Bladder microvascular endothelial cell (primary cell): ENCODE results near the gene CDYL. TPM values are rescaled to one million over a fixed set of nuclear protein-coding genes. Genes with fewer than 3 reads are reported as not detected.

Source experiments
- total RNA-seq: library from RNA; depleted of rRNA; stranded (reverse); fragments of >200 nt; gene quantifications from 2 replicates; pipeline ENCODE4 v1.2.3, GENCODE V29; 2014

CDYL gene, protein sequence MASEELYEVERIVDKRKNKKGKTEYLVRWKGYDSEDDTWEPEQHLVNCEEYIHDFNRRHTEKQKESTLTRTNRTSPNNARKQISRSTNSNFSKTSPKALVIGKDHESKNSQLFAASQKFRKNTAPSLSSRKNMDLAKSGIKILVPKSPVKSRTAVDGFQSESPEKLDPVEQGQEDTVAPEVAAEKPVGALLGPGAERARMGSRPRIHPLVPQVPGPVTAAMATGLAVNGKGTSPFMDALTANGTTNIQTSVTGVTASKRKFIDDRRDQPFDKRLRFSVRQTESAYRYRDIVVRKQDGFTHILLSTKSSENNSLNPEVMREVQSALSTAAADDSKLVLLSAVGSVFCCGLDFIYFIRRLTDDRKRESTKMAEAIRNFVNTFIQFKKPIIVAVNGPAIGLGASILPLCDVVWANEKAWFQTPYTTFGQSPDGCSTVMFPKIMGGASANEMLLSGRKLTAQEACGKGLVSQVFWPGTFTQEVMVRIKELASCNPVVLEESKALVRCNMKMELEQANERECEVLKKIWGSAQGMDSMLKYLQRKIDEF
- 27.4 and 42.9 TPM in 2 replicates for total RNA-seq

DNA sequence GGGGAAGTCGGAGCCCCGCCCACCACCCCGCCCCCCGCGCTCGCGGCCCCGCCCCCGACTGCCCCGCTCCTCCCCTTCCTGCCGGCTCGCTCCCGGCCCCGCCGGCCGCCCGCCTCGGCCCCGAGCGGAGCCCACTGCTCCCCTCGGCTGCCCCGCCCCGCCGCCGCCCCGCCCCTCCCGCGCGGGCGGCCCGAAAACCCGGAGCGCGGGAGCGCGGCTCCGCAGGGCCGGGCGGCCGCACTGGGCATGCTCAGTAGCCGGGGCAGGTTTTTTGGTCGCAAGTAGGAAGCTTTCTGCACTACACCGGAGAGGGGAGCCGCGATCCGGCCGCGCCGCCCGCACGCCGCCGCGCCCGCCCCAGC lies at the start of gene CDYL:
Gene CDYL (plus strand): TSS at position 274 of the 362 bp plus-strand sequence. CDS start 380 bp downstream, outside the sequence.

DNA sequence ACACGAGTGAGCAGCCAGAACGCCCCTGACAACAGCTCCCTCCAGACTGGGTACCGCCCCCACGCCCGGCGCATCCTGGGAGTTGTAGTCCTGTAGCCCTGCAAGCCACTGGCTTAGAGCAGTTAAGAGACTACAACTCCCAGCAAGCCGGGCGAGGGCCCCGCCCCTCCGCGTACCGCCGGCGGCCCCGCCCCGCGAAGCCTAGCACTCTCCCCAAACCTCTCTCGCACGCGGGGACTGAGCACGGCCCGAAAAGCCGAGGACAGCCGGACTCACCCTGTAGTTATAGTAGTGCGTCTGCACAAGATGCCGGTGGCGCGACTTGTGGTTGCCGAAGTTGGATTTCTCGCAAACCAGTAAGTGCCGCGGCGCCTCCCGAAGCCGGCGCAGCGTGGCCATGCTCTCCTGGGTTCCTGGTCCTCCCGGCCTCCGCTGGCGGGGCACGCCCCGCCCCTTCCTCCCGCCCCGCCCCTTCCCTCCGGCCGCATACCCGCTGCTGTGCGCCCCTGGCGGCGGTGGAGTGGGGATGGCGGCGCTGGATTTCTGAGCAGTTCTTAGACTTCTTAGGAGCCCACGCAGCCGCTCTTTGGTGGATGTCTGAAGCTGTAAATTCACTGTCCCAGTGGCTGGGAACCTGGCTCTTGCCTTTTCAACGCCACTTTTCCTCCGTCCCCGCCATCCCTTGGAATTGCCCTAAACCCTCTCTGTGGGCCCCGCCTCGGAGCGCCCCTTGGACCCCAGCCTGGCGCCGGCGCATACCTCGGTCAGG lies 227.6 kb downstream of the CDYL start, which contains the start of gene RPP40:
Gene RPP40 (minus strand): TSS at position 434 of the 769 bp plus-strand sequence. CDS start 35 bp downstream, at position 399.

Other genes with a start within 250 kb of the CDYL start
- gene RPP40, start 227.6 kb downstream of the CDYL start, total RNA-seq, result 10.2 and 12.6 TPM in 2 replicates